GM18498 (cell line): ENCODE measurements around the gene CFAP97D1.
"Not testable (repeated sequence)": the region's sequence is repeated elsewhere in the genome, so short reads cannot be mapped to it uniquely, and the experiment has no call there.

Experiments used
- ATAC-seq: cut with Tn5 transposase; IDR thresholded peaks from one replicate; pipeline ENCODE4 v1.9.1; 2021; ENCODE audit warnings: mild to moderate bottlenecking, moderate library complexity; ENCODE audit not compliant: unreplicated experiment

CFAP97D1 gene

GRCh38 chr17:43792668-43793067 lies 12.4 kb downstream of the CFAP97D1 start:
- not testable (repeated sequence) for ATAC-seq

- not testable (repeated sequence) for ATAC-seq
Observed at GRCh38 chr17:43798024-43798423, 17.8 kb downstream of the CFAP97D1 start.

- ATAC-seq = no peak
Observed at GRCh38 chr17:43799047-43799446, 18.8 kb downstream of the CFAP97D1 start.

GRCh38 chr17:43800736-43801135 lies 20.5 kb downstream of the CFAP97D1 start:
- ATAC-seq = no peak

- no peak for ATAC-seq
Observed at GRCh38 chr17:43801844-43802243, 21.6 kb downstream of the CFAP97D1 start.

- no peak for ATAC-seq
Observed at GRCh38 chr17:43803758-43804157, 23.5 kb downstream of the CFAP97D1 start.

GRCh38 chr17:43805117-43805516 lies 24.9 kb downstream of the CFAP97D1 start:
- ATAC-seq = no peak

- ATAC-seq = no peak
Observed at GRCh38 chr17:43808076-43808475, 27.8 kb downstream of the CFAP97D1 start.

- ATAC-seq = no peak
Observed at GRCh38 chr17:43809121-43809520, 28.9 kb downstream of the CFAP97D1 start.

GRCh38 chr17:43810226-43810715 lies 30.0 kb downstream of the CFAP97D1 start:
- no peak for ATAC-seq

GRCh38 chr17:43810823-43811222 lies 30.6 kb downstream of the CFAP97D1 start:
- no peak for ATAC-seq

GRCh38 chr17:43812396-43813265 lies 32.4 kb downstream of the CFAP97D1 start:
- ATAC-seq = no peak

GRCh38 chr17:43813386-43813785 lies 33.2 kb downstream of the CFAP97D1 start:
- no peak for ATAC-seq

GRCh38 chr17:43814026-43814425 lies 33.8 kb downstream of the CFAP97D1 start:
- no peak for ATAC-seq

- ATAC-seq = no peak
Observed at GRCh38 chr17:43814714-43815113, 34.5 kb downstream of the CFAP97D1 start.

GRCh38 chr17:43816336-43817320 lies 36.4 kb downstream of the CFAP97D1 start:
- ATAC-seq = no peak

- ATAC-seq = no peak
Observed at GRCh38 chr17:43817826-43818225, 37.6 kb downstream of the CFAP97D1 start.

GRCh38 chr17:43818966-43819365 lies 38.7 kb downstream of the CFAP97D1 start:
- ATAC-seq = no peak

- ATAC-seq = no peak
Observed at GRCh38 chr17:43820759-43821158, 40.5 kb downstream of the CFAP97D1 start.

- no peak for ATAC-seq
Observed at GRCh38 chr17:43822570-43823190, 42.4 kb downstream of the CFAP97D1 start.
